NCI-H1694 (cell line): ENCODE data around the gene SANBR.
"Not testable (repeated sequence)": the region's sequence is repeated elsewhere in the genome, so short reads cannot be mapped to it uniquely, and the experiment has no call there.

ENCODE experiments used
- DNase-seq: peaks from one replicate; lab custom pipeline; 2025; lab: John Stamatoyannopoulos, UW

Gene SANBR

DNA sequence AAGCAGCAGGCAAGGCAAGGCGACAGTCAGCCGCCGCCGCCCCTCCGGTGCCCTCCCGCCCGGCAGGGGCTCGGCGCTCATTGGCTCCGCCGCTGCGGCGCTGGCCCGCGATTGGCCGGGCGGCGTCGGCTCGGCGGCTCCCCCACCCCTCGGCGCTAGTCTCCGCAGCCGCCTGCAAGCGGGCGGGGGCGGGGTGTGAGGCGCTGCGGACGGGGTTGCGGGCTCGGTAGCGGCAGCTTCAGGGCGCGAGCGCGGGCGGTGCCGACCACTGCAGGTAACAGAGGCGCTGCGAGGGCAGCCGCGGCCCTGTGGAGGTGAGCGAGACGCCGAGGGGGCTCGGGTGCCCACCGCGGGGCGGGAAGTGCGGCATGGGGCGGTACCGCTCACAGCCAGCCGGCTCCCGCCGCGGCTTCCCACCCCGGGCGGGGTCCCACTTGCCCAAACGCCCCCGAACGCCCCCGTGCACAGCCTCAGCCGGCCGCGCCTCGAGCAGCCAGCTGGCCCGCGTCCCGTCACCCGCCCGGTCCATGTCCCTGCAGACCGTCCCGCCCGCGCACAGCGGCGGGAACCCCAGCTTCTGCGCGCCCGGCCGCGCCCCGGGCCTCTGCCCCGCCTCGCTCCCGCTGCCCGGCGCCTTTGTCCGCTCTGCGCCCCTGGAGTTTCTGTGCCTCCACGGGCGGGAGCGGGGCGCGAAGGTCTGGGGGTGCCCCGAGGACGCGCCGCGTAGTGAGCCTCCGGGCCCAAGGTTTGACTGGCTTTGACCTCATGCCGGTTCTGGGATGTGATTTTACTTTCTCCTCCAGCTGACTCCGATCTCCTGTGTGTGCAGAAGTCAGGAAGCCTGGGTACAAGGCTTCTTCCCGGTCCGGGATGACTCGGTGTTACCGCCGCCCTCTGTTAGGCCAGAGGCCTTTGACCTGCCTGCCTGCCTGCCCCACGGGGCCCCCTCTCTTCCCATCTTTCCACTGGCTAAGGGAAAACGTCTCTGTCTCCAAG lies at the start of gene SANBR:
TSS of gene SANBR (plus strand) at position 158 of the 996 bp plus-strand sequence. CDS start 4,480 bp downstream, outside the sequence.
- DNase-seq, result peak; percentile 81

DNA sequence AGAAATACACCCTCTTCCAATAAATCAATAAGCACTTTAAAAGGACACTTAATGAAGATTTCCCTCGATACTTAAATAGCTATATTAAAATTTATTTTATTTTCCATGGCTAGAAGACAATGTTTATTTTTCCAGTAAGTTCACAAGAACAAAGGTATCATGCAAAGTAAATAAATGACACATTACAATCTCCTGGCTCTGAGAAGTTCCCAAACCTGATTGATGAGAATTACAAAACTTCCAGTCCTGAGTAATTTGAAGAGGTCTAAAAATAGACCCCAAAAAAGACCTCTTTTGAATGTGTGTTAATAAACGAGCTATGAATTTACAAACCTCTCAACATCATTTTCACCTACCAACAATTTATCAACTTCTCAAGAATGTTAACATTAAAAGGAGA lies 49.7 kb upstream of the SANBR start:
- no peak for DNase-seq

- DNase-seq, result no peak
These were observed 49.2 kb upstream of the SANBR start for GRCh38 chr2:61016392-61017002.

GRCh38 chr2:61017003-61017555 lies 48.6 kb upstream of the SANBR start:
- DNase-seq, result peak; percentile 85

DNA sequence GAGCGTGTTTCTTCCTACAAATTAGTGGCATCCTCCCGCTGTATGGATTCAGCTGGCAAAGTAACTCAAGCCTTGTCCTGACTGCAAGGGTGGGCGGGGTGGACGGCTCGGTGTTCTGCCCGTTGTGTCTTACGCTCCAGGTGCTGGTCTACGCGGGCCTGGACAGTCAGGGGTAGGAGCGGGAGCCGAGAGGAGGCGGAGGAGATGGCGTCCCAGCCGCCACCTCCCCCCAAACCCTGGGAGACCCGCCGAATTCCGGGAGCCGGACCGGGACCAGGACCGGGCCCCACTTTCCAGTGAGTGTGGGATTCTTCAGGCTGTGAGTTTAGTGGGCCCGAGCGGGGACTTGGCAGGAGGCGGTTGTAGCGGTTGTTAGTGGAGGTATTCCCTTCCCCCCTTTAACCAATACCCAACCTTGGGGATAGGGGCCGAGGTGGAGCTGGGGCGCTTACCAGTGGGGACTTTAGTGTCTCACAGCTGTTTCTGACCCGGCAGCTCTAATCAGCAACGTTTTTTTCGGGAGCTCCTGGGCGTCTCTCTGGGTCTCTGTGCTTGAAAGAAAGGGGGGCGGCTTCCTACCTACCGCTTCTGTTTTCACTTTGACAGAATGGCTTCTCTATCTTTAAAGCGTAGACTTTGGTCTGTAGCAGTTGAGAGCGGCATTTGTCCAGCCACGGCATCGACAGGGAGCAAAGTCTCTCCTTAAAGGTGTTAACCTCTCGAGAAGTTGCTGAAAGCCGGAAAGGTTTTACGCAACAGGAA lies 47.9 kb upstream of the SANBR start, which contains the start of the genes PEX13 and PUS10:
TSS of gene PEX13 (plus strand) at position 165 of the 762 bp plus-strand sequence. CDS start at position 205, 40 bp downstream.
TSS of gene PUS10 (minus strand) at position 700 of the 762 bp plus-strand sequence. CDS start 6,365 bp downstream, outside the sequence.
- DNase-seq, result peak; percentile 74

DNA sequence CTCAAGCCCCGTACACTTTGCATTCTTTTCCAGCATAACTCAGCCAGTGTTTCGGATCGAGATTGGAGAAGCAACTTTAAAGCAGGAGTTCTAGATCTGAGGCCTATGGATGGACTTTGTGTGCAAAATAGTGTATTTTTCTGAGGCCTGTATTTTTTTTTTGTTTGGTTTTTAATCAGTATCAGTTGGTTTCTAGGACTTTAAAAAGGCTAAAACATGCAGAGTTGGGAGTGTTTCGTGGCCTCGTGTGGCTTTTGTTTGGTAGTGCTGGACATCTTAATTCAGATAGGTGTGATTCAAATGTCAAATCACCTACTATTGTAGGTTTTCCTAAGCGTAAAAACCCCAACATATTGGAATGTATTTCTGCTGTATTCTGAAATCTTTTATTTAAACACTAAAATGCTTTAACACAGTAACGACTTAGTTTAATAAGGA lies 47.3 kb upstream of the SANBR start:
- DNase-seq, result no peak

GRCh38 chr2:61018798-61019197 lies 46.9 kb upstream of the SANBR start:
- no peak for DNase-seq

GRCh38 chr2:61021228-61021660 lies 44.4 kb upstream of the SANBR start:
- DNase-seq, result no peak

DNA sequence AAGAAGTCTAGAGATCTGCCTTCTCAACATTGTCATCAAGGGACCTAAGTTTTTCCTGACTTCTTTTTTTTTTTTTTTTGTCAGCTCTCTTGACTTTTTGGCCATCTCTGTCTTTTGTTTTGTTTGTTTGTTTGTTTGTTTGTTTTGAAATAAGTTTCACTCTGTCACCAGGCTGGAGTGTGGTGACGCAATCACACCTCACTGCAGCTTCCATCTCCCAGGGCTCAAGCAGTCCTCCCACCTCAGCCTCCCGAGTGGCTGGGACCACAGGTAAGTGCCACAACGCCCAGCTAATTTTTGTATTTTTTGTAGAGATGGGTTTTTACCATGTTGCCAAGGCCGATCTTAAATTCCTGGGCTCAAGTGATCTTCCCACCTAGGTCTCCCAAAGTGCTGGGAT lies 42.0 kb upstream of the SANBR start:
- DNase-seq, result no peak

- no peak for DNase-seq
These were observed 36.1 kb upstream of the SANBR start for GRCh38 chr2:61029533-61029932.

DNA sequence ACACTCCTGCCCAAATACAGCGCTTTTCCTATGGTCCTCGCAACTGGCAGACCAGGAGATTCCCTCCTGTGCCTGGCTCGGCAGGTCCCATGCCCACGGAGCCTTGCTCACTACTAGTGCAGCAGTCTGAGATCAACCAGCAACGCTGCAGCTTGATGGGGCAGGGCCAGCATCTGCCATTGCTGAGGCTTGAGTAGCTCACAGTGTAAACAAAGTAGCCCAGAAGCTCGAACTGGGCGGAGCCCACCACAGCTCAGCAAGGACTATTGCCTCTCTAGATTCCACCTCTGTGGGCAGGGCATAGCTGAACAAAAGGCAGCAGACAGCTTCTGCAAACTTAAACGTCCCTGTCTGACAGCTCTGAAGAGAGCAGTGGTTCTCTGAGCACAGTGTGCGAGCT lies 31.1 kb upstream of the SANBR start:
- not testable (repeated sequence) for DNase-seq

DNA sequence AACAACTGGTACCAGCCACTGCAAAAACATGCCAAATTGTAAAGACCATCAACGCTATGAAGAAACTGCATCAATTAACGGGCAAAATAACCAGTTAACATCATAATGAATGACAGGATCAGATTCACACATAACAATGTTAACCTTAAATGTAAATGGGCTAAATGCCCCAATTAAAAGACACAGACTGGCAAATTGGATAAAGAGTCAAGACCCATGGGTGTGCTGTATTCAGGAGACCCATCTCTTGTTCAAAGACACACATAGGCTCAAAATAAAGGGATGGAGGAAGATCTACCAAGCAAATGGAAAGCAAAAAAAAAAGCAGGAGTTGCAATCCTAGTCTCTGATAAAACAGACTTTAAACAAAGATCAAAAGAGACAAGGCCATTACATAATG lies 29.0 kb upstream of the SANBR start:
- DNase-seq, result not testable (repeated sequence)

DNA sequence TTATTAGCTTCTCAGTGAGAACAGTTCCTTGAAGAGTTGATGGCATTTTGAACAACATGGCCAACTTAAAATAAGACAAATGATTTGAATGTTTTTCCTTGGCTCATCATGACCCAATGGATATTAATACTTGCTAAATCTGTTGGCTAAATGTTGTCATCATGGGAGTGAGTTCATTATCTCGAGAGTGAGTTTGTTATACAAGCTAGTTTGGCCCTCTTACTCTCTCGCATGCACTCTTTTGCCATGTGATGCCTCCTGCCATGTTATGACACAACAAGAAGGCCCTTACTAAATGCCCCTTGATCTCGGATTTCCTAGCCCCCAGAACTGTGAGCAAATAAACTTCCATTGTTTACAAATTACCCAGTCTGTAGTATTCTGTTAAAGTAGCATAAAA lies 22.9 kb upstream of the SANBR start:
- no peak for DNase-seq

DNA sequence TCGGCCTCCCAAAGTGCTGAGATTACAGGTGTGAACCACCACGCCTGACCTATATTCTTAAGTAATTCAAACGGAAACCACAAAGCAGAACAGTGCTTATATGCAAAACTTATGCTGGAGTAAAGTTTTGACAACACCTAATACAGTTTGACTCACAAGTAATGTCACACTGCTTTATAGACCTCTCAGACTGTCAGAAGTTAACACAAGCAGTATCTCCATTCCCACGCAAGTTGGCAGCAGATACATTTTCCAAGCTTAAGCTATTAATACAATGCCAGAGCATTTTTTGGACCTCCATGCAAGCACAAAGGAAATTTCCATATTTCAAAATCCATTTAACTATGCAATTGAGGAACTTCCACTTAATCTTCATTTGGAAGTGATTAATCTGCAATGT lies 21.0 kb upstream of the SANBR start:
- DNase-seq, result no peak

DNA sequence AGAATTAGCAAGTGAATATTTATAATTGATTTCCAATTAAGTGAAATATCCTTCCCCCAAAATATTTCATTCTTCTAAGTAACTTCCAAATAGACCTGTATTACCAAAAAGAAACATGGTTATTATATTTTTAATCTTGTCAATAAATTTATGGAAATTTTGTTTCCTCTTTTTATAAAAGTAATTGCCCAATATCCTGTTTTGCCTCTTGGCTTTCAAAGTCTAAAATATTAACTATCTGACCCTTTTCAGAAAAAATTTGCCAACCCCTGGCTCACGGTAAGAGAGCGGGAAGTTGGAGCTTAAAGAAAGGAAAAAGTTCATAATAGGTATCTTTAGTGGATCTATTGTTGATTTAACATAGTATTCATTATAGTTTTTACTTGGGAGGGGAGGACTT lies 20.4 kb upstream of the SANBR start:
- no peak for DNase-seq

DNA sequence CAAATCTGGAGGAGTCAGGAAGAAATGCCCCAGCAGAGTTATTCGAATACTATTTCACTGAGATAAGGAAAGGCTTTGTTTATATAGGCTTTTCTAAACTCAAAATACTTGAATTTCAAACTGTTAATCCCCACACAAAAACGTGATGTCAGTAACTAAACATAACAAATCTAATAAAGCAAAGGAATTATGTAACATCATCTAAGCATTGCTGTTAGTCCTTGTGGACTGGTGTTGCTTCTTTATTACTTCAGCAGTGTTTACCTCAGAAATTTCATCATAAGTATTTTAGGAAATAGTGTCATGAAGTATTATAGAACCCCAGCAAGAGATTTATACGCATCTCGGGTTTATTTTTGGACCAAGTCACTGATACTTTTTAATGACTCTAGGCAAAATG lies 19.7 kb upstream of the SANBR start:
- DNase-seq, result no peak

DNA sequence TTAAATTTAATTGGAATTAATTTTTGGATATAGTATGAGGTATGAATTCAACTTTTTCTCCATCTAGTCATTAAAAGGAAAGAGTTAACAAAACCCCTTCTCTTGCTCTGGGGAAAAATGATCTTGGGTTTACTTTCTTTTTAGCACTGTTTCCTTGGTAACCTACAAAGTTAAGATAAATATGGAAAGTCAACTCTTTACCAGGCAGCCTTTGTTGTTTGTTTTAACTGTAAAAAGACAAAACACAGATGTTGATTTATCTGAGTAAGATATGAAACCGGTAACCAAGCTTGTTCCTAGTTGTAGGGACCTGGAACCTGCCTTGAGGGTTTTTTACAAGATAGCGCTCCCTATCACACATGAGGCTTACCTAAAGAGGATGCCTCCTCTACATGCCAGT lies 10.1 kb upstream of the SANBR start:
- DNase-seq, result no peak

- no peak for DNase-seq
These were observed 8.1 kb upstream of the SANBR start for GRCh38 chr2:61057562-61057961.

DNA sequence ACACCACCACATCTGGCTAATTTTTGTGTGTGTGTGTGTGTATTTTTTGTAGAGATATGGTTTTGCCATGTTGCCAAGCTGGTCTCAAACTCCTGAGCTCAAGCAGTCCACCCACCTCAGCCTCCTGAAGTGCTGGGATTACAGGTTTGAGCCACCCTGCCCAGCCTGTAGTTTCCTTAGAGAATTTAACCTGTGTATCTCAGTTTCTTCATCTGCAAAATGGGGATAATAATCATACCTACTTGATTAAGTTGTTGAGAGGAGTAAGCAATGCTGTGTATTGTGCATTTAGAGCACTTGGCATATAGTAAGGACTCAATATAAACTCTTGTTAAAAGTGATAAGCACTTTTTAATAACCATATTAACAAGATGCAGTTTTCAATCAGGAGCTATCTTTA lies 6.3 kb upstream of the SANBR start:
- no peak for DNase-seq

DNA sequence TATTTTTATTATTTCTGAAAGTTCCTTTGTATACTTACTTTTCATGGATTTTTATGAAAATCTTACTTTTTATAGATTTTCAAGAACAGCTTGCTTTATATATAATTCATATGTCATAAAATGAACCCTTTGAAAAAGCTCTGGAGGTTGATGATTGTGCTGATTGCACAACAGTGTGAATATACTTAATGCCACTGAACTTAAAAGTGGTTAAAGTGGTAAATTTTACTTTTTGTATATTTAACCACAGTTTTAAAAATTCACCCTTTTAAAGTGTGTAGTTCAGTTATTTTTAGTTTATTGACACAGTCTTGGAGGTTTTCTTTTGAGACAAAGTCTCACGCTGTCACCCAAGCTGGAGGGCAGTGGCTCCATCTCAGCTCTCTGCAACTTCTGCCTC lies 8.4 kb downstream of the SANBR start:
- DNase-seq, result no peak

- DNase-seq, result no peak
These were observed 20.2 kb downstream of the SANBR start for GRCh38 chr2:61085883-61086282.

DNA sequence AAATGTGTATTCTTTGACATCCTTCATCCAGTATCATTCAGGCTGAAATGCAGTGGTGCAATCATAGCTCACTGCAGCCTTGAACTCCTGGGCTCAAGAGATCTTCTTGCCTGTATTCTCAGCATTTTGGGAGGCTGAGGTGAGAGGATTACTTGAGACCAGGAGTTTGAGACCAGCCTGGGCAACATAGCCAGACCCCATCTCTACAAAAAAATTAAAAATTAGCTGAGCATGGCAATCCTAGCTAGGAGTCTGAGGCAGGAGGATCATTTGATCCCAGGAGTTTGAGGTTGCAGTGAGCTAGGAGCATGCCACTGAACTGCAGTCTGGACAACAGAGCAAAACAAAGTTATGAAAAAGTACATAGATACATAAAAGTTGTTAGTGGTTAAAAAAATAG lies 24.1 kb downstream of the SANBR start:
- DNase-seq, result no peak
